Activated CD4-positive, alpha-beta T cell treated with anti-CD3 and anti-CD28 coated beads, Interleukin-2, amount 10 ng/mL, durations not matched to agents 7 days and 5 days (primary cell): Measurements from ENCODE around the gene GRM7. TPM values are rescaled to one million over a fixed set of nuclear protein-coding genes. Genes with fewer than 3 reads are reported as not detected.

Experiments used
- CTCF ChIA-PET: fragments of 350-600 bp; sonication (Branson Sonifier 250); formaldehyde crosslinking; loops from one replicate; lab custom pipeline; 2021; ENCODE audit warnings: antibody characterized with exemption; lab: Charles Lee
- POLR2A ChIA-PET: fragments of 350-600 bp; sonication (Branson Sonifier 250); formaldehyde crosslinking; loops from one replicate; lab custom pipeline; 2021; ENCODE audit warnings: antibody characterized with exemption; lab: Charles Lee
- DNase-seq: peaks from one replicate; pipeline ENCODE4 v3.0.0-alpha.2; 2020
- H3K27ac Mint-ChIP-seq: one replicate; pipeline ENCODE4 v1.8.0; 2021; ENCODE audit warnings: mild to moderate bottlenecking, moderate library complexity, mixed read lengths
- H3K27me3 Mint-ChIP-seq: one replicate; pipeline ENCODE4 v1.8.0; 2021; ENCODE audit warnings: mixed read lengths
- H3K36me3 Mint-ChIP-seq: one replicate; pipeline ENCODE4 v1.8.0; 2021; ENCODE audit warnings: low read depth, mixed read lengths
- H3K4me1 Mint-ChIP-seq: one replicate; pipeline ENCODE4 v1.8.0; 2021; ENCODE audit warnings: mixed read lengths
- H3K4me3 Mint-ChIP-seq: one replicate; pipeline ENCODE4 v1.8.0; 2021; ENCODE audit warnings: mild to moderate bottlenecking, moderate library complexity, mixed read lengths
- H3K9me3 Mint-ChIP-seq: one replicate; pipeline ENCODE4 v1.8.0; 2021; ENCODE audit warnings: mixed read lengths
- total RNA-seq, 2 experiments: library from RNA; stranded (reverse); gene quantifications; one replicate each; pipeline ENCODE4 v1.2.3, GENCODE V29; 2021

Gene GRM7
- total RNA-seq, 2 experiments from 2014 or later, result not detected

DNA sequence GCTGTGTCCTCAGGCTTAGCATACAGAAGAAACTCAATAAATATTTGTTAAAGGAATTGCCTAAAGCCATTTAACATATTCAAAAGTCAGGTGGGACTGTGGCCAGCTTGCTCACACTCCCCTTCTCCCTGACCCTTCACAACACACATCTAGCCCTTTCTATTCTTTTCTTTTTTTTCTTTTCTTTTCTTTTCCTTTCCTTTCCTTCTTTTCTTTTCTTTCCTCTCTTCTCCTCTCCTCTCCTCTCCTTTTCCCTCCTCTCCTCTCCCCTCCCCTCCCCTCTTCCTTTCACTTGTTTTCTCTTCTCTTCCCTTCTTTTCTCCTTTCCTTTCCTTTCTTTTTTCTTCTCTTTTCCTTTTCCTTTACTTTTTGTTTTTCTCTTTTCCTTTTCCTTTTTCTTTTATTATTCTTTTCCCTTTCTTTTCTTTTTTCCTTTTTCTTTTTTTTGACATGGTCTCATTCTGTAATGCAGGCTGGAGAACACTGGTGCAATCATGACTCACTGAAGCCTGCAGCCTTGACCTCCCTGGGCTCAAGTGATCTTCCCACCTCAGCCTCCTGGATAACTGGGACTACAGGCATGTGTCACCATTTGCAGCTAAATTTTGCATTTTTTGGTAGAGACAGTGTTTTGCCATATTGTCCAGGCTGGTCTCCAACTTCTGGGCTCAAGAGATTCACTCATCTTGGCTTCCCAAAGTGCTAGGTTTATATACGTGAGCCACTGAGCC is 377.8 kb downstream of the GRM7 start:
- ChIA-PET POLR2A (no interaction called here), CTCF (no interaction called here)
- Mint-ChIP-seq H3K27ac (no peak overlapping the region), H3K36me3 (no peaks in the 10 kb centered on the region), H3K4me1 (no peaks in the 10 kb centered on the region), H3K9me3 (peaks cover 9% of the 10 kb centered on the region), H3K27me3 (no peaks in the 10 kb centered on the region), H3K4me3 (no peak overlapping the region)
- DNase-seq, result no peak

DNA sequence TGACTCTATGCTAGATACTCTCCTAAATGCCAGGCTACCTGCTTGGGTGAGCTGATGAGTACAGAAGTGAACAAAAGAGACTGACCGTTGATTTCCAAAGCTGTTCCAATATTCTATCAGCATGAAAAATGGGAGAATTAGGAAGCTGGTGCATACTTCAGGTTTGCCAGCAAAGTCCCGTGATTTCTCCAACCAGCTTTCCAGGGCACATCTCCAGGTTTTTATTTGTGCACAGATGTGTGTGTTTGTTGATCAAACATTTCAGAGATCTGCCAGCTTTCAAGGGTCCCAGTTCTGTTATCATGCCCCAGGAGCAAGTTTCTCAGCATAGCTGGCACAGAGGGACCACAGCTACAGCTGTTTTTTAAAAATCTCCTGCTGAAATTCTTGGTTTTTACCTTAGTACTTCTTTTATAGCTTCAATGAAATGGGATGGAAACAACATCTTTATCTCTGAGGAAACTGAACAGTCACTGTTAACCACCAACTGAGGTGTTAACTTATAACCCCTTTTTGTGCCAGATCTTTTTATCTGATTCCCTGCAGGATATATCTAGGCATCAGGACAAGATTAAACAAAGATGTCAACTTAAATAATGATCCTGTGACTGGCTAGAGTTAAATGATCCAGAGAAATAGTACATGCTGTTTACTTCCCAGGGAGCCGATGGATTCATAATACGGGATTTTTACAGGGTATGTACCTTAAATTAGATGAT is 380.8 kb downstream of the GRM7 start:
- DNase-seq, result no peak
- H3K4me1 Mint-ChIP-seq, result no peaks in the 10 kb centered on the region
- peaks cover 6% of the 10 kb centered on the region for H3K9me3 Mint-ChIP-seq
- ChIA-PET POLR2A (no interaction called here), CTCF (no interaction called here)
- H3K36me3 Mint-ChIP-seq, result no peaks in the 10 kb centered on the region
- no peak overlapping the region for H3K4me3 Mint-ChIP-seq
- H3K27me3 Mint-ChIP-seq, result no peaks in the 10 kb centered on the region
- H3K27ac Mint-ChIP-seq, result no peak overlapping the region

GRCh38 chr3:7242303-7242635 is 381.4 kb downstream of the GRM7 start:
- ChIA-PET POLR2A (no interaction called here), CTCF (no interaction called here)
- no peak for DNase-seq
- Mint-ChIP-seq H3K4me3 (no peak overlapping the region), H3K4me1 (no peaks in the 10 kb centered on the region), H3K9me3 (peaks cover 5% of the 10 kb centered on the region), H3K27ac (no peak overlapping the region), H3K36me3 (no peaks in the 10 kb centered on the region), H3K27me3 (no peaks in the 10 kb centered on the region)

GRCh38 chr3:7249493-7250076 is 388.7 kb downstream of the GRM7 start:
- CTCF ChIA-PET, result no interaction called here
- H3K4me1 Mint-ChIP-seq, result no peaks in the 10 kb centered on the region
- POLR2A ChIA-PET, result no interaction called here
- no peaks in the 10 kb centered on the region for H3K36me3 Mint-ChIP-seq
- no peak overlapping the region for H3K27ac Mint-ChIP-seq
- no peaks in the 10 kb centered on the region for H3K9me3 Mint-ChIP-seq
- no peaks in the 10 kb centered on the region for H3K27me3 Mint-ChIP-seq
- DNase-seq, result no peak
- H3K4me3 Mint-ChIP-seq, result no peak overlapping the region

DNA sequence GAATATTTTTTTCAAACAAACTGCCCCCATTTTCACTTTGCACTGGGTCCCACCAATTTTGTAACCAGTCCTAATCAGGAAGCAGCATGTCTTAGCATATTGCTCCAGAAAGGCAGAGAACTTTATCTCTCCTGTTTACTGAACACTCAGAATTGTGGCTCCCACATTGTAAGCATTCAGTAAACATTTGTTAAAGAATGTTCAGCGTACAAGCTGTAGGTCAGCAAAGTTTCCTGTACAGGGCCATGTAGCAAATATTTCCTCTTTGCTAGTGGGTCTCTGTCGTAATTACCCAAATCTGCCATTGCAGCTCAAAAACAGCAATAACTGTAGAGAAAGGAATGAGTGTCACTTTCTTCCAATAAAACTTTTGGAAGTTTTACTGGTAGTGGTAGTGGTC is 393.3 kb downstream of the GRM7 start:
- Mint-ChIP-seq H3K4me3 (no peak overlapping the region), H3K27ac (no peak overlapping the region), H3K36me3 (no peaks in the 10 kb centered on the region), H3K4me1 (no peaks in the 10 kb centered on the region), H3K27me3 (no peaks in the 10 kb centered on the region), H3K9me3 (peaks cover 2% of the 10 kb centered on the region)
- ChIA-PET CTCF (no interaction called here), POLR2A (no interaction called here)
- no peak for DNase-seq

DNA sequence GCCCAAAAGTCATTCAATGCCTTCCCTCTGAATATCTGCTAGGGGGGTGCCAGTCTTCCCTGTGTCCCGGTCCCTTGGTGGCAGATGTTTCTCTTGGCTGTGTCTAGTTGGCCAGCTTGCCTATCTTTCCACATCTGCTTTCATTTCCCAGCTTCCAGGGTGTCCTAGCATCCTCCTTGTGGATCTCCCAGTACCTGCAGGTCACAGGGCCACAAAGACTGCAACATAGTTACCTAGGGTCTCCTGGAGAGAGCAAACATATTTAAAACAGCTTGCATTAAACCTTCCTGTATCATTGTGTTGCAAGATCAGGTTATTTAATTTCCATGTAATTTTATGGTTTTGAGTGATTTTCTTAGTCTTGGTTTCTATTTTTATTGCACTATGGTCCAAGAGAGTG is 400.1 kb downstream of the GRM7 start:
- H3K36me3 Mint-ChIP-seq, result no peaks in the 10 kb centered on the region
- CTCF ChIA-PET, result no interaction called here
- POLR2A ChIA-PET, result no interaction called here

GRCh38 chr3:7263347-7264195 is 402.7 kb downstream of the GRM7 start:
- CTCF ChIA-PET, result no interaction called here
- H3K27me3 Mint-ChIP-seq, result no peaks in the 10 kb centered on the region
- no peak overlapping the region for H3K27ac Mint-ChIP-seq
- no peak for DNase-seq
- POLR2A ChIA-PET, result no interaction called here
- H3K4me3 Mint-ChIP-seq, result no peak overlapping the region
- H3K9me3 Mint-ChIP-seq, result no peaks in the 10 kb centered on the region
- H3K36me3 Mint-ChIP-seq, result no peaks in the 10 kb centered on the region
- no peaks in the 10 kb centered on the region for H3K4me1 Mint-ChIP-seq

More for the DNA sequence above, 400.1 kb downstream of the GRM7 start:
- Mint-ChIP-seq H3K9me3 (peaks cover 2% of the 10 kb centered on the region), H3K4me1 (no peaks in the 10 kb centered on the region), H3K4me3 (no peak overlapping the region), H3K27me3 (no peaks in the 10 kb centered on the region), H3K27ac (no peak overlapping the region)
- DNase-seq, result no peak

GRCh38 chr3:7264196-7264526 is 403.2 kb downstream of the GRM7 start:
- no peaks in the 10 kb centered on the region for H3K9me3 Mint-ChIP-seq
- no peaks in the 10 kb centered on the region for H3K36me3 Mint-ChIP-seq
- DNase-seq, result no peak
- H3K27ac Mint-ChIP-seq, result no peak overlapping the region
- no peaks in the 10 kb centered on the region for H3K4me1 Mint-ChIP-seq
- no peak overlapping the region for H3K4me3 Mint-ChIP-seq
- POLR2A ChIA-PET, result no interaction called here
- CTCF ChIA-PET, result no interaction called here
- no peaks in the 10 kb centered on the region for H3K27me3 Mint-ChIP-seq

- H3K4me1 Mint-ChIP-seq, result no peaks in the 10 kb centered on the region
- no peaks in the 10 kb centered on the region for H3K36me3 Mint-ChIP-seq
- CTCF ChIA-PET, result no interaction called here
- no peak for DNase-seq
- POLR2A ChIA-PET, result no interaction called here
- H3K4me3 Mint-ChIP-seq, result no peak overlapping the region
- H3K27ac Mint-ChIP-seq, result no peak overlapping the region
- H3K27me3 Mint-ChIP-seq, result no peaks in the 10 kb centered on the region
- no peaks in the 10 kb centered on the region for H3K9me3 Mint-ChIP-seq
Measured at GRCh38 chr3:7265736-7266135, 404.8 kb downstream of the GRM7 start.

DNA sequence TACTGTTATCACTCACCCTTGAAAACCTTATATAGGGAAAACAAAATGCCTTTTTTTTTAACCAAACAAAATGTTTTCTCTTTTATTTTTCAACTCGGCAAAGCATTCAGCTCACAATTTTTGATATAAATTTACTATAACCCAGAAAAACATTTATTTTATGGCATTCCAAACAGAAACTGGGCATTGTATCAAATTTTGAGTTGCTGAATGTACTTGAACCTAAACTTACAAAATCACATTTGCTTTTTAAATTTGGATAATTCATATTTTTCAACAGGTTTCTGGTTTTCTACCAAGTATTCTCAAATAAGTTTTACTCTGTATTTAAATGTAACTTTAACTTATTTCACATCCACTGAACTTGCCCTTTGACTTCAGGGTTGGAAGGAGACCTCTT is 405.6 kb downstream of the GRM7 start:
- Mint-ChIP-seq H3K9me3 (no peaks in the 10 kb centered on the region), H3K27ac (no peak overlapping the region), H3K4me1 (no peaks in the 10 kb centered on the region), H3K4me3 (no peak overlapping the region), H3K36me3 (no peaks in the 10 kb centered on the region), H3K27me3 (no peaks in the 10 kb centered on the region)
- no peak for DNase-seq
- ChIA-PET CTCF (no interaction called here), POLR2A (no interaction called here)

- H3K27ac Mint-ChIP-seq, result no peak overlapping the region
- POLR2A ChIA-PET, result no interaction called here
- no peaks in the 10 kb centered on the region for H3K4me1 Mint-ChIP-seq
- no peak overlapping the region for H3K4me3 Mint-ChIP-seq
- no peaks in the 10 kb centered on the region for H3K9me3 Mint-ChIP-seq
- no peak for DNase-seq
- CTCF ChIA-PET, result no interaction called here
- no peaks in the 10 kb centered on the region for H3K27me3 Mint-ChIP-seq
- H3K36me3 Mint-ChIP-seq, result no peaks in the 10 kb centered on the region
Measured at GRCh38 chr3:7270731-7271130, 409.8 kb downstream of the GRM7 start.

GRCh38 chr3:7271631-7272030 is 410.7 kb downstream of the GRM7 start:
- Mint-ChIP-seq H3K4me3 (no peak overlapping the region), H3K27me3 (no peaks in the 10 kb centered on the region), H3K27ac (no peak overlapping the region), H3K9me3 (no peaks in the 10 kb centered on the region), H3K4me1 (no peaks in the 10 kb centered on the region), H3K36me3 (no peaks in the 10 kb centered on the region)
- DNase-seq, result no peak
- ChIA-PET POLR2A (no interaction called here), CTCF (no interaction called here)

DNA sequence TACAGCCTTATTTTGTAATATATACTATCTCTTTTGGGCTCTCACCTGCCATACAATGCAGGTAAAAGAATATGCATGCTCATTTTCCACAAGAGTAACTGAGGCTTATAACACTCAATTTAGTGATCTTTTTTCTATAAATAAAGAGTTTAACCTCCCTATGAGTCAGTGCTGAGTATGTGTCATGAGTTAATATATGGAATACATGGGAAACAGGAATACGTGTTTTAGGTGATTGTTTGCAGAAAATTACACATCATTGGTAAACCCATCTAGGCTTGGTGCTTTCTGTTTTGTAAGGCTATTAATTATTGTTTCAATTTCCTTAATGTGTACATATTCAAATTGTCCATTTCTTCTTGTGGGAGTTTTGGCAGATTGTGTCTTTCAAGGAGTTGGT is 411.3 kb downstream of the GRM7 start:
- Mint-ChIP-seq H3K27me3 (no peaks in the 10 kb centered on the region), H3K9me3 (no peaks in the 10 kb centered on the region), H3K27ac (no peak overlapping the region), H3K36me3 (no peaks in the 10 kb centered on the region), H3K4me1 (no peaks in the 10 kb centered on the region), H3K4me3 (no peak overlapping the region)
- POLR2A ChIA-PET, result no interaction called here
- DNase-seq, result no peak
- CTCF ChIA-PET, result no interaction called here
